ENCODE measurements around the gene ARHGAP26. TPM values are rescaled to one million over a fixed set of nuclear protein-coding genes. Genes with fewer than 3 reads are reported as not detected.

The ARHGAP26 gene
- total and polyA plus RNA-seq, 7 experiments from 2014 or later, result 10.5 to 123 (median 22.7) TPM

DNA sequence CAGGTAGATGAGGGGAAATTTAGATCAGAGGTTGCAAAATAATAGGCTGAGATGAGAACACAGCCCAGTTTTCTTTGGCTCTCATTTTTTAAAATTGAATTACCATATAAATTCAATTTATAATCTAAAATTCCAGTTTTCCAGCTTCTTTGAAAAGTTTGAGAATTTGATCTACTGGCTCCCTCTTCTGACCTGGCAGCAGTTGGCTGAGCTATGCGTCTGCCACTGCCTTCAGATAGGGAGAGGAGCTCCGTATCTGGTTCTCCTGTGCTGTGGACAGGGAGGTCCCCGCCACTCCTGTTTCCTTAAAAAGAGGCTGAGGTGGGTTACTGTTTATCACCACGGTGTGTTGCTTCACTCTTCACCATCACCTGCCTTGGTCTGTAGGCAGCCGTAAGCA is 103.7 kb downstream of the ARHGAP26 start:
- DNase-seq (no peak), ATAC-seq (no peak)
- Histone ChIP-seq H3K36me3 (ENCODE audit: control insufficient read depth in 2 of 3, insufficient read depth in 3 of 3, low read length in 3 of 3) (no peaks in the 10 kb centered on the region), H3K4me3 (ENCODE audit: low read length) (no peak overlapping the region), H3K27me3 (ENCODE audit: control insufficient read depth in 2 of 2, insufficient read depth in 2 of 2, low read length in 2 of 2) (no peaks in the 10 kb centered on the region), H3K9me3 (ENCODE audit: control insufficient read depth in 2 of 3, low read length in 3 of 3) (no peaks in the 10 kb centered on the region), H3K4me1 (ENCODE audit: control insufficient read depth in 2 of 2, insufficient read depth in 2 of 2, low read length in 2 of 2) (no peaks in the 10 kb centered on the region), H3K27ac (ENCODE audit: low read depth, low read length) (no peak overlapping the region)
- intact Hi-C loops (cut with micrococcal nuclease), result no loop called here
- no peak overlapping the region for H3K4me3 Mint-ChIP-seq
- ChIA-PET POLR2A (no interaction called here), CTCF (interaction anchor here (13.1 kb wide), 1 partner anchor 124 kb away, joined by 178 read pairs; no protein-coding TSS in a partner anchor)
- peaks cover 2 to 12% (median 4%) of the 10 kb centered on the region in 7 donors for H3K4me1 Mint-ChIP-seq
- H3K27me3 Mint-ChIP-seq, result no peaks in the 10 kb centered on the region
- H3K27ac Mint-ChIP-seq, result no peak overlapping the region
- H3K36me3 Mint-ChIP-seq, result peaks cover 0 to 4% (median 0%) of the 10 kb centered on the region in 5 donors
- H3K9me3 Mint-ChIP-seq, result no peaks in the 10 kb centered on the region

- H3K4me1 Mint-ChIP-seq, result peaks cover 2 to 12% (median 4%) of the 10 kb centered on the region in 7 donors
- peaks cover 0 to 4% (median 0%) of the 10 kb centered on the region in 5 donors for H3K36me3 Mint-ChIP-seq
- no peak overlapping the region for H3K4me3 Mint-ChIP-seq
- ATAC-seq (no peak), DNase-seq (no peak)
- ChIA-PET POLR2A (no interaction called here), CTCF (interaction anchor here (1.5 to 13.1 kb wide), 2 partner anchors 125 to 161 kb away, joined by 5 to 178 read pairs; no protein-coding TSS in a partner anchor)
- Histone ChIP-seq H3K27ac (ENCODE audit: low read depth, low read length) (no peak overlapping the region), H3K27me3 (ENCODE audit: control insufficient read depth in 2 of 2, insufficient read depth in 2 of 2, low read length in 2 of 2) (no peaks in the 10 kb centered on the region), H3K4me1 (ENCODE audit: control insufficient read depth in 2 of 2, insufficient read depth in 2 of 2, low read length in 2 of 2) (no peaks in the 10 kb centered on the region), H3K36me3 (ENCODE audit: control insufficient read depth in 2 of 3, insufficient read depth in 3 of 3, low read length in 3 of 3) (no peaks in the 10 kb centered on the region), H3K9me3 (ENCODE audit: control insufficient read depth in 2 of 3, low read length in 3 of 3) (no peaks in the 10 kb centered on the region), H3K4me3 (ENCODE audit: low read length) (no peak overlapping the region)
- no peaks in the 10 kb centered on the region for H3K27me3 Mint-ChIP-seq
- H3K9me3 Mint-ChIP-seq, result no peaks in the 10 kb centered on the region
- H3K27ac Mint-ChIP-seq, result no peak overlapping the region
- intact Hi-C loops (cut with micrococcal nuclease), result no loop called here
Measured at GRCh38 chr5:142874540-142874939, 104.4 kb downstream of the ARHGAP26 start.

DNA sequence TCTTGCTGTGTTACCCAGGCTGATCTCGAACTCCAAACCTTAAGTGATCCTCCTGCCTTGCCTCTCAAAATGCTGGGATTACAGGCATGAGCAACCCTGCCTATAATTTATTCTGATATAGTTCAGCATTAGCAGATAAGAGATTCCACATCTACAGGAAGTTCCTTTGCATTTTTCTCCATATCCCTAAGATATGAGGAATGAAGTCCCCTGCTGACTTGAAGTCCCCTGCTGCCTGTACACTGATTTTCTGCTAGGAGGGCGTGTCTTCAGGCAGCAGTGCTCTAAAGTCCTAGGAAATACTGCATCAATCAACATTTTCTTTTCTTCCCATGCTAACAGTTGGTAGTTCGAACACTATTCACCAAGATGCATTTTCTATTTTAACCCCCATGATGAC is 105.8 kb downstream of the ARHGAP26 start:
- Mint-ChIP-seq H3K4me3 (no peak overlapping the region), H3K9me3 (no peaks in the 10 kb centered on the region), H3K4me1 (peaks cover 0 to 7% (median 4%) of the 10 kb centered on the region in 7 donors), H3K36me3 (peaks cover 0 to 4% (median 0%) of the 10 kb centered on the region in 5 donors), H3K27me3 (no peaks in the 10 kb centered on the region), H3K27ac (no peak overlapping the region)
- ChIA-PET POLR2A (interaction anchor here (0.7 kb wide), 1 partner anchor 167 kb away, joined by 6 read pairs; no protein-coding TSS in a partner anchor), CTCF (interaction anchor here (1.5 to 13.1 kb wide), 2 partner anchors 126 to 163 kb away, joined by 5 to 178 read pairs; no protein-coding TSS in a partner anchor)
- DNase-seq, result no peak
- intact Hi-C loops (cut with micrococcal nuclease), result no loop called here
- H3K27me3 ChIP-seq (ENCODE audit: control insufficient read depth in 2 of 2, insufficient read depth in 2 of 2, low read length in 2 of 2), result no peaks in the 10 kb centered on the region
- peaks cover 0 to 1% (median 0%) of the 10 kb centered on the region in 3 experiments for H3K36me3 ChIP-seq (ENCODE audit: control insufficient read depth in 2 of 3, insufficient read depth in 3 of 3, low read length in 3 of 3)
- H3K4me1 ChIP-seq (ENCODE audit: control insufficient read depth in 2 of 2, insufficient read depth in 2 of 2, low read length in 2 of 2), result no peaks in the 10 kb centered on the region
- H3K4me3 ChIP-seq (ENCODE audit: low read length), result no peak overlapping the region
- H3K27ac ChIP-seq (ENCODE audit: low read depth, low read length), result no peak overlapping the region
- no peak for ATAC-seq
- H3K9me3 ChIP-seq (ENCODE audit: control insufficient read depth in 2 of 3, low read length in 3 of 3), result no peaks in the 10 kb centered on the region

GRCh38 chr5:142876817-142877216 is 106.6 kb downstream of the ARHGAP26 start:
- no peak for ATAC-seq
- no peaks in the 10 kb centered on the region for H3K9me3 ChIP-seq (ENCODE audit: control insufficient read depth in 2 of 3, low read length in 3 of 3)
- POLR2A ChIA-PET, result interaction anchor here (0.7 kb wide), 1 partner anchor 168 kb away, joined by 6 read pairs; no protein-coding TSS in a partner anchor
- CTCF ChIA-PET, result interaction anchor here (1.3 to 13.1 kb wide), 2 partner anchors 8 to 127 kb away, joined by 3 to 178 read pairs; no protein-coding TSS in a partner anchor
- Mint-ChIP-seq H3K27me3 (no peaks in the 10 kb centered on the region), H3K4me1 (peaks cover 0 to 6% (median 0%) of the 10 kb centered on the region in 7 donors), H3K36me3 (peaks cover 0 to 9% (median 0%) of the 10 kb centered on the region in 5 donors), H3K27ac (peak overlapping the region in 1 of 9 donors; percentile 47), H3K4me3 (no peak overlapping the region), H3K9me3 (no peaks in the 10 kb centered on the region)
- H3K27ac ChIP-seq (ENCODE audit: low read depth, low read length), result no peak overlapping the region
- H3K4me1 ChIP-seq (ENCODE audit: control insufficient read depth in 2 of 2, insufficient read depth in 2 of 2, low read length in 2 of 2), result no peaks in the 10 kb centered on the region
- intact Hi-C loops (cut with micrococcal nuclease), result no loop called here
- H3K4me3 ChIP-seq (ENCODE audit: low read length), result no peak overlapping the region
- peaks cover 0 to 5% (median 2%) of the 10 kb centered on the region in 3 experiments for H3K36me3 ChIP-seq (ENCODE audit: control insufficient read depth in 2 of 3, insufficient read depth in 3 of 3, low read length in 3 of 3)
- no peaks in the 10 kb centered on the region for H3K27me3 ChIP-seq (ENCODE audit: control insufficient read depth in 2 of 2, insufficient read depth in 2 of 2, low read length in 2 of 2)
- DNase-seq, result no peak

- peak overlapping the region in 2 of 9 donors; percentile 2 to 62 for H3K27ac Mint-ChIP-seq
- DNase-seq, result no peak
- no peaks in the 10 kb centered on the region for H3K9me3 Mint-ChIP-seq
- ChIA-PET CTCF (interaction anchor here (0.9 to 13.1 kb wide), 4 partner anchors 9 to 162 kb away, joined by 3 to 178 read pairs (median 5); no protein-coding TSS in a partner anchor), POLR2A (no interaction called here)
- ATAC-seq, result no peak
- no peak overlapping the region for H3K4me3 Mint-ChIP-seq
- peaks cover 0 to 13% (median 6%) of the 10 kb centered on the region in 3 experiments for H3K36me3 ChIP-seq (ENCODE audit: control insufficient read depth in 2 of 3, insufficient read depth in 3 of 3, low read length in 3 of 3)
- H3K27me3 ChIP-seq (ENCODE audit: control insufficient read depth in 2 of 2, insufficient read depth in 2 of 2, low read length in 2 of 2), result no peaks in the 10 kb centered on the region
- no peaks in the 10 kb centered on the region for H3K9me3 ChIP-seq (ENCODE audit: control insufficient read depth in 2 of 3, low read length in 3 of 3)
- peaks cover 0 to 4% (median 0%) of the 10 kb centered on the region in 7 donors for H3K4me1 Mint-ChIP-seq
- H3K27ac ChIP-seq (ENCODE audit: low read depth, low read length), result no peak overlapping the region
- H3K4me1 ChIP-seq (ENCODE audit: control insufficient read depth in 2 of 2, insufficient read depth in 2 of 2, low read length in 2 of 2), result no peaks in the 10 kb centered on the region
- peaks cover 0 to 19% (median 0%) of the 10 kb centered on the region in 5 donors for H3K36me3 Mint-ChIP-seq
- no peak overlapping the region for H3K4me3 ChIP-seq (ENCODE audit: low read length)
- H3K27me3 Mint-ChIP-seq, result no peaks in the 10 kb centered on the region
- intact Hi-C loops (cut with micrococcal nuclease), result no loop called here
Measured at GRCh38 chr5:142878111-142878510, 107.9 kb downstream of the ARHGAP26 start.

DNA sequence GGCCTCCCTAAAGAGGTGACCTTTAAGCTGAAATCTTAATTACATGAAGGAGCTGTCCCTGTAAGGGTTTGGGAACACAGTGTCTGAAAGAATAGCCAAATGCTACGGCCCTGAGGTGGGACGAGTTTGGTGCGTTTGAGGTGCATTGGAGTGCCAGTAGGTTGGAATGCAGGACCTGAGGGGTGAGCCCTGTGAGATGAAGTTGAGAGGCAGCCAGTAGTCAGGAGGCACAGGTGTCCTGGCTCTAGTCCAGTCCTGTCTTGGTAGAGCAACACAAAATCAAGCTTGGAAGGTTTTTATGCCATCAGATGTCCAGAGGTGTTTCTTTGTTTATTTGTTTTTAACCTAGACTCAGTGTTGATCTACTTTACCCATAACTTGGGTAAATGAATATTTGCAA is 108.5 kb downstream of the ARHGAP26 start:
- ChIA-PET POLR2A (no interaction called here), CTCF (interaction anchor here (0.9 to 13.1 kb wide), 7 partner anchors 8 to 223 kb away, joined by 4 to 178 read pairs (median 6); partner anchors contain the start of gene ARHGAP26)
- H3K9me3 ChIP-seq (ENCODE audit: control insufficient read depth in 2 of 3, low read length in 3 of 3), result no peaks in the 10 kb centered on the region
- H3K27ac ChIP-seq (ENCODE audit: low read depth, low read length), result no peak overlapping the region
- H3K36me3 Mint-ChIP-seq, result peaks cover 0 to 20% (median 0%) of the 10 kb centered on the region in 5 donors
- no peaks in the 10 kb centered on the region for H3K4me1 ChIP-seq (ENCODE audit: control insufficient read depth in 2 of 2, insufficient read depth in 2 of 2, low read length in 2 of 2)
- H3K4me3 Mint-ChIP-seq, result no peak overlapping the region
- H3K36me3 ChIP-seq (ENCODE audit: control insufficient read depth in 2 of 3, insufficient read depth in 3 of 3, low read length in 3 of 3), result peaks cover 0 to 13% (median 6%) of the 10 kb centered on the region in 3 experiments
- no peak overlapping the region for H3K4me3 ChIP-seq (ENCODE audit: low read length)
- H3K27me3 ChIP-seq (ENCODE audit: control insufficient read depth in 2 of 2, insufficient read depth in 2 of 2, low read length in 2 of 2), result no peaks in the 10 kb centered on the region
- ATAC-seq, result no peak
- intact Hi-C loops (cut with micrococcal nuclease), result no loop called here
- H3K9me3 Mint-ChIP-seq, result no peaks in the 10 kb centered on the region
- peaks cover 0 to 5% (median 0%) of the 10 kb centered on the region in 7 donors for H3K4me1 Mint-ChIP-seq
- peak overlapping the region in 1 of 9 donors; percentile 62 for H3K27ac Mint-ChIP-seq
- no peak for DNase-seq
- no peaks in the 10 kb centered on the region for H3K27me3 Mint-ChIP-seq

Measured in naive thymus-derived CD4-positive, alpha-beta T cell (primary cell).